IMR-90 (cell line): Measurements from ENCODE around the gene PALS1. TPM values are rescaled to one million over a fixed set of nuclear protein-coding genes. Genes with fewer than 3 reads are reported as not detected.

Source experiments
- ATAC-seq: fragments of 200-7000 bp; cut with Tn5 transposase; 2 replicates; pipeline ENCODE4 v1.9.1; 2020; ENCODE audit warnings: low read depth, mild to moderate bottlenecking, moderate library complexity
- BruUV-seq: library from RNA; stranded (reverse); fragments of 400-500 nt; replicated peaks from 2 replicates; lab custom pipeline; 2021; lab: Mats Ljungman, UMichigan
- CTCF ChIA-PET: fragments of 300-600 bp; formaldehyde crosslinking; extraction: SDS; loops from one replicate; lab custom pipeline; 2021; ENCODE audit warnings: antibody characterized with exemption; lab: Yijun Ruan, JAX
- POLR2A ChIA-PET: fragments of 300-600 bp; sonication (Branson Sonifier 250); formaldehyde crosslinking; loops from one replicate; lab custom pipeline; 2022; ENCODE audit warnings: antibody characterized with exemption; ENCODE audit not compliant: unreplicated experiment; lab: Charles Lee
- DNase-seq: peaks from one replicate; pipeline ENCODE4 v3.0.0; 2013
- H2AFZ ChIP-seq: replicated peaks from 2 replicates; pipeline ENCODE3; 2013; ENCODE audit warnings: low read length, mild to moderate bottlenecking; ENCODE audit not compliant: poor library complexity
- H2AK5ac ChIP-seq: 2 replicates; pipeline ENCODE4 v1.6.1; 2013; ENCODE audit warnings: low read depth, low read length, inconsistent platforms
- H2AK9ac ChIP-seq: replicated peaks from 2 replicates; pipeline ENCODE3; 2013; ENCODE audit warnings: mild to moderate bottlenecking, low read depth, low read length, moderate library complexity; ENCODE audit not compliant: poor library complexity
- H2BK120ac ChIP-seq: 2 replicates; pipeline ENCODE4 v1.6.1; 2013; ENCODE audit warnings: low read depth, low read length, inconsistent platforms
- H2BK15ac ChIP-seq: 3 replicates; pipeline ENCODE4 v1.6.1; 2013; ENCODE audit warnings: low read depth, low read length, inconsistent platforms
- H2BK20ac ChIP-seq: 2 replicates; pipeline ENCODE4 v1.6.1; 2013; ENCODE audit warnings: low read depth, mild to moderate bottlenecking, inconsistent platforms, low read length, moderate library complexity
- H2BK5ac ChIP-seq: 2 replicates; pipeline ENCODE4 v1.6.1; 2013; ENCODE audit warnings: mild to moderate bottlenecking, low read depth, low read length, inconsistent platforms; ENCODE audit not compliant: poor library complexity, severe bottlenecking
- H3K14ac ChIP-seq: replicated peaks from 2 replicates; pipeline ENCODE4 v1.6.1; 2013; ENCODE audit warnings: low read depth, low read length, inconsistent platforms
- H3K18ac ChIP-seq: 2 replicates; pipeline ENCODE4 v1.6.1; 2013; ENCODE audit warnings: low read depth, low read length, control low read depth
- H3K23ac ChIP-seq: 2 replicates; pipeline ENCODE4 v1.6.1; 2013; ENCODE audit warnings: low read depth, low read length, inconsistent platforms
- H3K27ac ChIP-seq: 2 replicates; pipeline ENCODE4 v1.5.1; 2013; ENCODE audit warnings: mild to moderate bottlenecking, control low read depth, low read length; ENCODE audit not compliant: insufficient read depth
- H3K27me3 ChIP-seq: 2 replicates; pipeline ENCODE4 v1.6.1; 2013; ENCODE audit warnings: low read length; ENCODE audit not compliant: control insufficient read depth, insufficient read depth
- H3K36me3 ChIP-seq: 2 replicates; pipeline ENCODE4 v1.6.1; 2013; ENCODE audit warnings: low read length, mixed read lengths; ENCODE audit not compliant: control insufficient read depth, insufficient read depth
- H3K4ac ChIP-seq: 2 replicates; pipeline ENCODE4 v1.6.1; 2013; ENCODE audit warnings: low read depth, low read length, inconsistent platforms
- H3K4me1 ChIP-seq: 2 replicates; pipeline ENCODE4 v1.6.1; 2013; ENCODE audit warnings: low read length, mixed read lengths; ENCODE audit not compliant: control insufficient read depth, insufficient read depth
- H3K4me2 ChIP-seq: 2 replicates; pipeline ENCODE4 v1.6.1; 2013; ENCODE audit warnings: low read depth, mild to moderate bottlenecking, control low read depth, low read length, moderate library complexity
- H3K4me3 ChIP-seq: 2 replicates; pipeline ENCODE4 v1.5.1; 2013; ENCODE audit warnings: low read depth, mild to moderate bottlenecking, control low read depth, low read length, moderate library complexity; ENCODE audit not compliant: insufficient read depth
- H3K56ac ChIP-seq: 2 replicates; pipeline ENCODE4 v1.6.1; 2013; ENCODE audit warnings: low read length, inconsistent platforms; ENCODE audit not compliant: insufficient read depth; ENCODE audit errors: extremely low read depth
- H3K79me1 ChIP-seq, 2 experiments: 2 replicates each; pipeline ENCODE4 v1.6.1; 2013; ENCODE audit warnings: low read length in 2 of 2, inconsistent platforms in 1 of 2, low read depth in 1 of 2
- H3K9ac ChIP-seq: 2 replicates; pipeline ENCODE4 v1.6.1; 2013; ENCODE audit warnings: low read depth, low read length, control low read depth
- H3K9me1 ChIP-seq: 2 replicates; pipeline ENCODE4 v1.6.1; 2013; ENCODE audit warnings: low read length, inconsistent platforms; ENCODE audit not compliant: insufficient read depth
- H3K9me3 ChIP-seq: 2 replicates; pipeline ENCODE4 v1.6.1; 2013; ENCODE audit warnings: low read length; ENCODE audit not compliant: control insufficient read depth, insufficient read depth
- H4K20me1 ChIP-seq: 2 replicates; pipeline ENCODE4 v1.6.1; 2013; ENCODE audit warnings: low read length, inconsistent platforms; ENCODE audit not compliant: insufficient read depth
- H4K5ac ChIP-seq: 2 replicates; pipeline ENCODE4 v1.6.1; 2013; ENCODE audit warnings: mild to moderate bottlenecking, low read depth, low read length, control low read depth
- H4K8ac ChIP-seq, 2 experiments: 2 replicates each; pipeline ENCODE4 v1.6.1; 2013; ENCODE audit warnings: low read depth in 2 of 2, low read length in 2 of 2, control low read depth in 1 of 2, inconsistent platforms in 1 of 2
- H4K91ac ChIP-seq: 2 replicates; pipeline ENCODE4 v1.6.1; 2013; ENCODE audit warnings: low read depth, low read length, inconsistent platforms; ENCODE audit not compliant: insufficient read depth
- BHLHE40 ChIP-seq: fragments of 150-350 bp; IDR thresholded peaks from 2 replicates; pipeline ENCODE4 v1.6.1; 2016; ENCODE audit warnings: mild to moderate bottlenecking, low read depth, low read length
- CHD1 ChIP-seq: IDR thresholded peaks from 2 replicates; pipeline ENCODE4 v1.6.1; 2012; ENCODE audit warnings: low read depth, low read length, improper control_type of control experiment
- MAZ ChIP-seq: IDR thresholded peaks from 2 replicates; pipeline ENCODE4 v1.6.1; 2012; ENCODE audit warnings: low read depth, mild to moderate bottlenecking, low read length, improper control_type of control experiment, moderate library complexity, borderline replicate concordance
- RAD21 ChIP-seq: IDR thresholded peaks from 2 replicates; pipeline ENCODE4 v1.6.1; 2012; ENCODE audit warnings: low read length, improper control_type of control experiment
- RCOR1 ChIP-seq: IDR thresholded peaks from 2 replicates; pipeline ENCODE4 v1.6.1; 2012; ENCODE audit warnings: mild to moderate bottlenecking, low read length, improper control_type of control experiment; ENCODE audit not compliant: insufficient replicate concordance
- SMC3 ChIP-seq: fragments of 150-350 bp; IDR thresholded peaks from 2 replicates; pipeline ENCODE4 v1.6.1; 2016; ENCODE audit warnings: low read depth, mild to moderate bottlenecking, antibody characterized with exemption, low read length, moderate library complexity
- WGBS, 2 experiments: methylation state at CpG; one replicate each; pipeline versions ENCODE4 v1.1.5 to v1.1.7; 2013; ENCODE audit warnings: missing lambda C conversion rate in 2 of 2; ENCODE audit not compliant: insufficient read length in 1 of 2; ENCODE audit errors: extremely low coverage in 2 of 2; 5-methylcytosine and 5-hydroxymethylcytosine counted together
- dilution Hi-C: fragments of 300-500 bp; cut with HindIII; formaldehyde crosslinking; loops from one replicate; pipeline ENCODE4 v1.14.3; 2018; ENCODE audit warnings: low sequenced_read_pairs; ENCODE audit not compliant: unreplicated experiment
- in situ Hi-C: fragments of 300-500 bp; cut with MboI; formaldehyde crosslinking; loops from 3 replicates; pipeline ENCODE4 v1.14.3; 2019; ENCODE audit warnings: low sequenced_read_pairs, inconsistent platforms, mixed read lengths
- intact Hi-C: fragments of 100-400 bp; cut with micrococcal nuclease; formaldehyde crosslinking; loops from 2 replicates; pipeline ENCODE4 v1.10.0; 2022
- polyA plus RNA-seq, 3 experiments: library from polyadenylated mRNA; depleted of rRNA; stranded (reverse); fragments of >200 nt; gene quantifications; 2 replicates each; pipeline ENCODE4 v1.2.3, GENCODE V29; 2012; ENCODE audit warnings: low replicate concordance in 1 of 3
- total RNA-seq: library from RNA; depleted of rRNA; stranded (reverse); fragments of >200 nt; gene quantifications from 2 replicates; pipeline ENCODE4 v1.2.3, GENCODE V29; 2012

The PALS1 gene
- total and polyA plus RNA-seq, 2 of the 4 experiments (the other 2 are of a cell fraction) = 17.7 to 40.1 TPM

DNA sequence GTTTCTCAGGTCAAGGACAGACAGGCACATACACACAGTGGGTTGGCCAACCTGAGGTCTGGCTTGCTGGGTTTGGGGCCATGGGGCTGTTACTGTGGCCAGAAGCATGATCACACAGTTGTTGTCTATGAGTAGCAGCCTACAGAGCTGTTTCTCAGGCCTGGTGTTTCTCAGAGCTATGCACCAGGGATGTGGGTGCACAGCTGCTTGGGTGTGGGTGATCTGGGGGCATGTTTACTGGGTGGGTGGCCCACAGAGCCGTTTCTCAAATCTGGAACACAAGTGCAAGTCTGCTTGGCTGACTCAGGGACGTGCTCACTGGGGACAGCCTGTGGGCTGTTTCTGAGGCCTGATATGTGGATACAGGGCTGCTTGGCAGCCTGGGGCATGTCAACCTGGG, 23.1 kb upstream of the PALS1 start:
- Histone ChIP-seq H2BK120ac (peak overlapping the region; percentile 15; the same call in 1 of the 2 replicates), H2AK5ac (peak overlapping the region; percentile 39), H3K4me3 (no peak overlapping the region), H2BK5ac (no peak overlapping the region), H3K4me1 (peaks cover 5% of the 10 kb centered on the region; the same call in 1 of the 2 replicates), H2AK9ac (no peak overlapping the region), H2AFZ (peak overlapping the region; percentile 67), H3K56ac (no peak overlapping the region), H3K9me3 (no peaks in the 10 kb centered on the region), H4K8ac (no peak overlapping the region), H3K36me3 (no peaks in the 10 kb centered on the region), H3K27me3 (no peaks in the 10 kb centered on the region), H3K27ac (no peak overlapping the region), H4K20me1 (no peaks in the 10 kb centered on the region), H4K91ac (peak overlapping the region; percentile 15; the same call in 1 of the 2 replicates), H2BK15ac (0 out of 3 replicates have a peak overlapping the region, but pooled peaks have one; percentile 28), H3K79me1 (no peaks in the 10 kb centered on the region), H4K5ac (no peak overlapping the region), H3K4ac (peak overlapping the region; percentile 27; the same call in 1 of the 2 replicates), H3K23ac (peak overlapping the region; percentile 48; the same call in 1 of the 2 replicates), H3K4me2 (no peak overlapping the region), H3K14ac (no peak overlapping the region; the same call in 1 of the 2 replicates), H2BK20ac (peak overlapping the region; percentile 50), H3K9ac (no peak overlapping the region), H3K9me1 (no peaks in the 10 kb centered on the region; the same call in 1 of the 2 replicates), H3K18ac (no peak overlapping the region)
- WGBS, 2 experiments = 100% methylated on average over 1 of the region's 2 CpGs; no CpG with 5 or more reads in 1 of the 2 experiments
- DNase-seq (no peak), ATAC-seq (no peak)
- in situ Hi-C loops (no loop called here), intact Hi-C loops (no loop called here), dilution Hi-C loops (no loop called here)
- BruUV-seq = no TSS peak
- POLR2A ChIA-PET = no interaction called here
- CTCF ChIA-PET = no interaction called here
- no peak for TF ChIP-seq MAZ
- no peak for TF ChIP-seq BHLHE40
- no peak for TF ChIP-seq CHD1
- TF ChIP-seq SMC3 = no peak
- TF ChIP-seq RCOR1 = no peak
- no peak for TF ChIP-seq RAD21
